HL-60 (cell line): ENCODE measurements around the gene MYO1E.

Experiments used
- DNase-seq, 2 experiments: peaks; one replicate each; pipeline ENCODE4 v3.0.0-alpha.2; 2010 to 2020; ENCODE audit warnings: low read depth in 1 of 2, low spot score in 1 of 2
- H3K27ac ChIP-seq: fragments of 250-450 bp; sonication (Bioruptor Pico); replicated peaks from 2 replicates; pipeline ENCODE4 v1.5.1; 2020; ENCODE audit warnings: mild to moderate bottlenecking, moderate library complexity
- H3K27me3 ChIP-seq: fragments of 250-450 bp; sonication (Bioruptor Pico); 2 replicates; pipeline ENCODE4 v1.5.1; 2021; ENCODE audit warnings: mild to moderate bottlenecking, moderate library complexity; ENCODE audit not compliant: insufficient read depth, poor library complexity, severe bottlenecking
- H3K4me3 ChIP-seq: replicated peaks from 2 replicates; pipeline ENCODE4 v1.5.1; 2011; ENCODE audit warnings: mild to moderate bottlenecking, control low read depth, low read length; ENCODE audit not compliant: insufficient read depth
- GABPA ChIP-seq: IDR thresholded peaks from 2 replicates; pipeline ENCODE4 v1.6.1; 2012; ENCODE audit warnings: low read depth
- POLR2AphosphoS5 ChIP-seq: IDR thresholded peaks from 2 replicates; pipeline ENCODE4 v1.6.1; 2012; ENCODE audit warnings: low read depth
- SPI1 ChIP-seq: IDR thresholded peaks from 2 replicates; pipeline ENCODE4 v1.6.1; 2012; ENCODE audit warnings: low read depth, mild to moderate bottlenecking, borderline replicate concordance
- TF ChIP-seq, protein P1 (sequence below): IDR thresholded peaks from 2 replicates; pipeline ENCODE4 v1.6.1; 2012; ENCODE audit warnings: low read depth; ENCODE audit not compliant: insufficient replicate concordance
- TF ChIP-seq, protein P2 (sequence below): IDR thresholded peaks from one replicate; pipeline ENCODE4 v1.5.1; 2011; ENCODE audit warnings: low read length, control low read depth, inconsistent platforms; ENCODE audit not compliant: insufficient read depth

Gene MYO1E

DNA sequence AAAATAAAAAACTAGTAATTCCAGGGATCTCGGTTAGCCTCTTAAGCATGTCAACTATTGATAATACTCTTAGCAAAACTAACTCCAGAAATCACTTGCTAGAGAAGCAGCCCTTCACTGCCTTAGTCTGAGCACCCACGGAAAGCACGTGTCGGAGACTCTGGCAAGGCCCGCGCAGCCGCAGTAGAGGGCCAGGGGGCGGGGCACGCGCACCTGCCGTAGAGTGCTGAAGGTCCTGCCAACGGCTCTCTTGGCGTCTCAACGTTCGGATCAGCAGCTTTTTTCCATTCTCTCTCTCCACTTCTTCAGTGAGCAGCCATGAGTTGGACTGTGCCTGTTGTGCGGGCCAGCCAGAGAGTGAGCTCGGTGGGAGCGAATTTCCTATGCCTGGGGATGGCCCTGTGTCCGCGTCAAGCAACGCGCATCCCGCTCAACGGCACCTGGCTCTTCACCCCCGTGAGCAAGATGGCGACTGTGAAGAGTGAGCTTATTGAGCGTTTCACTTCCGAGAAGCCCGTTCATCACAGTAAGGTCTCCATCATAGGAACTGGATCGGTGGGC lies 166.0 kb downstream of the MYO1E start, which contains the start of gene LDHAL6B:
Gene LDHAL6B, plus strand, starts transcription at position 221 of the 561 bp plus-strand sequence. Its CDS starts 98 bp downstream, at position 319.
- DNase-seq, result no peak
- Histone ChIP-seq H3K27me3 (no peaks in the 10 kb centered on the region), H3K4me3 (no peak within 1 kb of the TSS), H3K27ac (no peak within 1 kb of the TSS)
- TF ChIP-seq, protein P1, sequence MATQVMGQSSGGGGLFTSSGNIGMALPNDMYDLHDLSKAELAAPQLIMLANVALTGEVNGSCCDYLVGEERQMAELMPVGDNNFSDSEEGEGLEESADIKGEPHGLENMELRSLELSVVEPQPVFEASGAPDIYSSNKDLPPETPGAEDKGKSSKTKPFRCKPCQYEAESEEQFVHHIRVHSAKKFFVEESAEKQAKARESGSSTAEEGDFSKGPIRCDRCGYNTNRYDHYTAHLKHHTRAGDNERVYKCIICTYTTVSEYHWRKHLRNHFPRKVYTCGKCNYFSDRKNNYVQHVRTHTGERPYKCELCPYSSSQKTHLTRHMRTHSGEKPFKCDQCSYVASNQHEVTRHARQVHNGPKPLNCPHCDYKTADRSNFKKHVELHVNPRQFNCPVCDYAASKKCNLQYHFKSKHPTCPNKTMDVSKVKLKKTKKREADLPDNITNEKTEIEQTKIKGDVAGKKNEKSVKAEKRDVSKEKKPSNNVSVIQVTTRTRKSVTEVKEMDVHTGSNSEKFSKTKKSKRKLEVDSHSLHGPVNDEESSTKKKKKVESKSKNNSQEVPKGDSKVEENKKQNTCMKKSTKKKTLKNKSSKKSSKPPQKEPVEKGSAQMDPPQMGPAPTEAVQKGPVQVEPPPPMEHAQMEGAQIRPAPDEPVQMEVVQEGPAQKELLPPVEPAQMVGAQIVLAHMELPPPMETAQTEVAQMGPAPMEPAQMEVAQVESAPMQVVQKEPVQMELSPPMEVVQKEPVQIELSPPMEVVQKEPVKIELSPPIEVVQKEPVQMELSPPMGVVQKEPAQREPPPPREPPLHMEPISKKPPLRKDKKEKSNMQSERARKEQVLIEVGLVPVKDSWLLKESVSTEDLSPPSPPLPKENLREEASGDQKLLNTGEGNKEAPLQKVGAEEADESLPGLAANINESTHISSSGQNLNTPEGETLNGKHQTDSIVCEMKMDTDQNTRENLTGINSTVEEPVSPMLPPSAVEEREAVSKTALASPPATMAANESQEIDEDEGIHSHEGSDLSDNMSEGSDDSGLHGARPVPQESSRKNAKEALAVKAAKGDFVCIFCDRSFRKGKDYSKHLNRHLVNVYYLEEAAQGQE, result no peak
- TF ChIP-seq GABPA (no peak), SPI1 (no peak), POLR2AphosphoS5 (no peak)
- TF ChIP-seq, protein P2, sequence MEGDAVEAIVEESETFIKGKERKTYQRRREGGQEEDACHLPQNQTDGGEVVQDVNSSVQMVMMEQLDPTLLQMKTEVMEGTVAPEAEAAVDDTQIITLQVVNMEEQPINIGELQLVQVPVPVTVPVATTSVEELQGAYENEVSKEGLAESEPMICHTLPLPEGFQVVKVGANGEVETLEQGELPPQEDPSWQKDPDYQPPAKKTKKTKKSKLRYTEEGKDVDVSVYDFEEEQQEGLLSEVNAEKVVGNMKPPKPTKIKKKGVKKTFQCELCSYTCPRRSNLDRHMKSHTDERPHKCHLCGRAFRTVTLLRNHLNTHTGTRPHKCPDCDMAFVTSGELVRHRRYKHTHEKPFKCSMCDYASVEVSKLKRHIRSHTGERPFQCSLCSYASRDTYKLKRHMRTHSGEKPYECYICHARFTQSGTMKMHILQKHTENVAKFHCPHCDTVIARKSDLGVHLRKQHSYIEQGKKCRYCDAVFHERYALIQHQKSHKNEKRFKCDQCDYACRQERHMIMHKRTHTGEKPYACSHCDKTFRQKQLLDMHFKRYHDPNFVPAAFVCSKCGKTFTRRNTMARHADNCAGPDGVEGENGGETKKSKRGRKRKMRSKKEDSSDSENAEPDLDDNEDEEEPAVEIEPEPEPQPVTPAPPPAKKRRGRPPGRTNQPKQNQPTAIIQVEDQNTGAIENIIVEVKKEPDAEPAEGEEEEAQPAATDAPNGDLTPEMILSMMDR, result no peak

DNA sequence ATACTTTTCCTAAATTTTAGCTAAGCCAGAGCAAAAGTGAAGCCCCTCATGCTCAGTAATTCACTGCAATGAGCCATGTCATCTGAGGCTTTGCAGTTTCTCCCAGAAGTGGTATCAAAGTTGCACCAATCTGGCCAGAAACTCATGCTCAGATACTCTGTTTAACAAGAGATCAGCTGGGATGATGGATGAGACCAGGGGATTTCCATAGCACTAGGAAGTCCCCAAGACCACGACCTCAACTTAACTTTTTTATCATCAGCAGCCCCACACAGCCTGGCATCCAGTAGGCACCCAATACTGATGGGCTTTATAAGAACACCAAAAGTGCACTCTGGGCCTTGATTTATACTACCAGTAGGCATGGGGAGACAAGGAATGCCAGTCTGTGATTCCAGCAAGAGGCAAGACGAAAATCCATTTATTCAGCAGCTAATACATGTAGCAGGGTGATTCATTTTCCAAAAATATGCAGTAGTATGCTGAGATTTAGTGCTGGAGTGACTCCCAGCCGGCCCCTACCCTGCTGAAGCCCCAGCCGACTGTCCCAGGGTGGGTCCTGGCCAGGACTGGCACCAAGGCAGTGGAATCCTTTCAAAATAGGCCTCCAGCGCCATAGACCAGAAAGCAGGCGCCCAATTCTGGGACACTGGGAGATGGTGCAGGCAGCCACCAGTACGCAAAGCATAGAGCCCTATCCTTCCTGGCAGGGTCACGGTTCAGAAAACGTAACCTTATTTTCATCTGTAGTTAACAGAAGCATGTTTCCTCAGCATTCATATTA lies 166.6 kb downstream of the MYO1E start:
- H3K4me3 ChIP-seq, result no peak overlapping the region
- no peak overlapping the region for H3K27ac ChIP-seq
- H3K27me3 ChIP-seq, result no peaks in the 10 kb centered on the region
- TF ChIP-seq POLR2AphosphoS5, result no peak
- TF ChIP-seq SPI1, result no peak
- TF ChIP-seq, protein P2, result no peak
- TF ChIP-seq, protein P1, result no peak
- TF ChIP-seq GABPA, result no peak
- no peak for DNase-seq

DNA sequence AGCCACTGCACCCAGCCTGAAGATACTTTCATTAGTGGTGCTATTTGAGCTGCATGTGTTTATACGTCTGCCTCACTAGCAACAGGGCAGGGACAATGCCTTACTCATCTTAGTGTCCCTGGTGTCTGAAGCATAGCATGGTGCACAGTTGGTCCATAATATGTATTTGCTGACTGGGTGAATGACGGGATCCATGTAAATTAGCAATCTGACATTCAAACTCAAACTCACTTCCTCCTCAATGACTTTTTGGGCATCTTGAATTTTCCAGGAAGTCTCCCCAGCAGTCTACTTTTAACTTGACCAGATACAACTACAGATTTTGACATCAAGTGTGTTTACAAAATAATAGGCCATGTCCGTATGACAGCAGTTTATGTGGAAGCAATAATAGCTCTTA lies 169.0 kb downstream of the MYO1E start:
- Histone ChIP-seq H3K27me3 (no peaks in the 10 kb centered on the region), H3K27ac (no peak overlapping the region), H3K4me3 (no peak overlapping the region)
- no peak for TF ChIP-seq GABPA
- TF ChIP-seq SPI1, result no peak
- TF ChIP-seq, protein P1, result no peak
- TF ChIP-seq POLR2AphosphoS5, result no peak
- TF ChIP-seq, protein P2, result no peak
- no peak for DNase-seq
